Measurements from ENCODE around the gene HM13.

The HM13 gene

GRCh38 chr20:31475472-31476293 lies 38.6 kb upstream of the HM13 start:
- H3K27me3 ChIP-seq (ENCODE audit: control insufficient read depth in 1 of 2, insufficient read depth in 1 of 2, low read length in 2 of 2): peaks cover 10 to 16% of the 10 kb centered on the region in 2 experiments

GRCh38 chr20:31476294-31476585 lies 38.0 kb upstream of the HM13 start:
- no peak overlapping the region for H2AK5ac ChIP-seq (ENCODE audit: low read length, severe bottlenecking)
- H3K27ac ChIP-seq (ENCODE audit: low read length, poor library complexity, severe bottlenecking): no peak overlapping the region
- H3K14ac ChIP-seq (ENCODE audit: low read length in 2 of 2): no peak overlapping the region
- H3K4me2 ChIP-seq (ENCODE audit: low read length, poor library complexity, severe bottlenecking): no peak overlapping the region
- peaks cover 11 to 16% of the 10 kb centered on the region in 2 experiments for H3K27me3 ChIP-seq (ENCODE audit: control insufficient read depth in 1 of 2, insufficient read depth in 1 of 2, low read length in 2 of 2)
- DNase-seq: no peak
- 83% methylated on average over 5 of the region's 6 CpGs for WGBS
- H3K18ac ChIP-seq (ENCODE audit: low read depth in 1 of 2, low read length in 2 of 2): no peak overlapping the region
- H3K36me3 ChIP-seq (ENCODE audit: control insufficient read depth in 1 of 2, insufficient read depth in 2 of 2, low read depth in 1 of 2, low read length in 2 of 2): no peaks in the 10 kb centered on the region
- no peak overlapping the region for H2BK120ac ChIP-seq (ENCODE audit: low read depth, low read length)
- no peak overlapping the region for H4K8ac ChIP-seq (ENCODE audit: low read length)
- no peak overlapping the region for H2BK15ac ChIP-seq (ENCODE audit: low read depth, poor library complexity, severe bottlenecking)
- no peak overlapping the region for H2BK12ac ChIP-seq (ENCODE audit: low read length in 2 of 2)
- no peaks in the 10 kb centered on the region for H3K79me1 ChIP-seq (replicated peaks; ENCODE audit: low read length, poor library complexity, severe bottlenecking)
- H4K91ac ChIP-seq (ENCODE audit: low read length): no peak overlapping the region
- no peak overlapping the region for H2AFZ ChIP-seq (ENCODE audit: low read depth, low read length)
- no peak overlapping the region for H3K4ac ChIP-seq (ENCODE audit: low read depth in 1 of 2, low read length in 2 of 2)
- H2BK5ac ChIP-seq (ENCODE audit: low read depth, low read length, poor library complexity, severe bottlenecking): no peak overlapping the region
- H3K9ac ChIP-seq (ENCODE audit: low read length): no peak overlapping the region
- H3K23ac ChIP-seq (ENCODE audit: low read length in 2 of 2): no peak overlapping the region
- H3K4me3 ChIP-seq (ENCODE audit: insufficient read depth in 1 of 2, low read depth in 1 of 2, low read length in 2 of 2): no peak overlapping the region
- H3K4me1 ChIP-seq (ENCODE audit: control insufficient read depth, insufficient read depth, low read depth, low read length): no peaks in the 10 kb centered on the region
- no peaks in the 10 kb centered on the region for H3K9me3 ChIP-seq (ENCODE audit: control insufficient read depth, low read length)

More at GRCh38 chr20:31475472-31476293, 38.6 kb upstream of the HM13 start:
- 74% methylated on average over 29 of the region's 29 CpGs for WGBS
- Histone ChIP-seq H3K14ac (ENCODE audit: low read length in 2 of 2) (peak overlapping the region in 1 of 2 experiments; percentile 29), H2BK15ac (ENCODE audit: low read depth, poor library complexity, severe bottlenecking) (no peak overlapping the region), H2BK5ac (ENCODE audit: low read depth, low read length, poor library complexity, severe bottlenecking) (no peak overlapping the region), H3K27ac (ENCODE audit: low read length, poor library complexity, severe bottlenecking) (no peak overlapping the region), H3K36me3 (ENCODE audit: control insufficient read depth in 1 of 2, insufficient read depth in 2 of 2, low read depth in 1 of 2, low read length in 2 of 2) (no peaks in the 10 kb centered on the region), H3K4me2 (ENCODE audit: low read length, poor library complexity, severe bottlenecking) (no peak overlapping the region), H3K79me1 (replicated peaks; ENCODE audit: low read length, poor library complexity, severe bottlenecking) (no peaks in the 10 kb centered on the region), H3K9me3 (ENCODE audit: control insufficient read depth, low read length) (no peaks in the 10 kb centered on the region), H3K18ac (ENCODE audit: low read depth in 1 of 2, low read length in 2 of 2) (no peak overlapping the region), H2AK5ac (ENCODE audit: low read length, severe bottlenecking) (no peak overlapping the region), H4K8ac (ENCODE audit: low read length) (no peak overlapping the region), H4K91ac (ENCODE audit: low read length) (no peak overlapping the region), H3K23ac (ENCODE audit: low read length in 2 of 2) (no peak overlapping the region), H3K9ac (ENCODE audit: low read length) (peak overlapping the region; percentile 72), H3K4me1 (ENCODE audit: control insufficient read depth, insufficient read depth, low read depth, low read length) (no peaks in the 10 kb centered on the region), H2BK120ac (ENCODE audit: low read depth, low read length) (no peak overlapping the region), H3K4me3 (ENCODE audit: insufficient read depth in 1 of 2, low read depth in 1 of 2, low read length in 2 of 2) (peak overlapping the region in 1 of 2 experiments; percentile 80), H2AFZ (ENCODE audit: low read depth, low read length) (no peak overlapping the region), H3K4ac (ENCODE audit: low read depth in 1 of 2, low read length in 2 of 2) (no peak overlapping the region), H2BK12ac (ENCODE audit: low read length in 2 of 2) (no peak overlapping the region)
- DNase-seq: no peak

GRCh38 chr20:31476643-31477215 lies 37.5 kb upstream of the HM13 start:
- no peak overlapping the region for H2AFZ ChIP-seq (ENCODE audit: low read depth, low read length)
- peaks cover 14 to 16% of the 10 kb centered on the region in 2 experiments for H3K27me3 ChIP-seq (ENCODE audit: control insufficient read depth in 1 of 2, insufficient read depth in 1 of 2, low read length in 2 of 2)
- DNase-seq: no peak
- H3K4me3 ChIP-seq (ENCODE audit: insufficient read depth in 1 of 2, low read depth in 1 of 2, low read length in 2 of 2): no peak overlapping the region
- no peak overlapping the region for H3K23ac ChIP-seq (ENCODE audit: low read length in 2 of 2)
- H3K9ac ChIP-seq (ENCODE audit: low read length): no peak overlapping the region
- no peak overlapping the region for H2BK5ac ChIP-seq (ENCODE audit: low read depth, low read length, poor library complexity, severe bottlenecking)
- no peak overlapping the region for H2AK5ac ChIP-seq (ENCODE audit: low read length, severe bottlenecking)
- H3K4me2 ChIP-seq (ENCODE audit: low read length, poor library complexity, severe bottlenecking): no peak overlapping the region
- no peaks in the 10 kb centered on the region for H3K79me1 ChIP-seq (replicated peaks; ENCODE audit: low read length, poor library complexity, severe bottlenecking)
- H3K18ac ChIP-seq (ENCODE audit: low read depth in 1 of 2, low read length in 2 of 2): no peak overlapping the region
- no peaks in the 10 kb centered on the region for H3K4me1 ChIP-seq (ENCODE audit: control insufficient read depth, insufficient read depth, low read depth, low read length)
- no peaks in the 10 kb centered on the region for H3K9me3 ChIP-seq (ENCODE audit: control insufficient read depth, low read length)
- H4K8ac ChIP-seq (ENCODE audit: low read length): no peak overlapping the region
- no peak overlapping the region for H2BK15ac ChIP-seq (ENCODE audit: low read depth, poor library complexity, severe bottlenecking)
- 72% methylated on average over 6 of the region's 6 CpGs for WGBS
- H3K36me3 ChIP-seq (ENCODE audit: control insufficient read depth in 1 of 2, insufficient read depth in 2 of 2, low read depth in 1 of 2, low read length in 2 of 2): no peaks in the 10 kb centered on the region
- no peak overlapping the region for H3K4ac ChIP-seq (ENCODE audit: low read depth in 1 of 2, low read length in 2 of 2)
- no peak overlapping the region for H3K14ac ChIP-seq (ENCODE audit: low read length in 2 of 2)
- no peak overlapping the region for H4K91ac ChIP-seq (ENCODE audit: low read length)
- H2BK120ac ChIP-seq (ENCODE audit: low read depth, low read length): no peak overlapping the region
- H3K27ac ChIP-seq (ENCODE audit: low read length, poor library complexity, severe bottlenecking): no peak overlapping the region
- H2BK12ac ChIP-seq (ENCODE audit: low read length in 2 of 2): no peak overlapping the region

- no peaks in the 10 kb centered on the region for H3K36me3 ChIP-seq (ENCODE audit: control insufficient read depth in 1 of 2, insufficient read depth in 2 of 2, low read depth in 1 of 2, low read length in 2 of 2)
- H3K4me2 ChIP-seq (ENCODE audit: low read length, poor library complexity, severe bottlenecking): no peak overlapping the region
- H3K4me3 ChIP-seq (ENCODE audit: insufficient read depth in 1 of 2, low read depth in 1 of 2, low read length in 2 of 2): no peak overlapping the region
- H2BK15ac ChIP-seq (ENCODE audit: low read depth, poor library complexity, severe bottlenecking): no peak overlapping the region
- H3K4ac ChIP-seq (ENCODE audit: low read depth in 1 of 2, low read length in 2 of 2): no peak overlapping the region
- DNase-seq: no peak
- no peak overlapping the region for H2BK5ac ChIP-seq (ENCODE audit: low read depth, low read length, poor library complexity, severe bottlenecking)
- H3K9me3 ChIP-seq (ENCODE audit: control insufficient read depth, low read length): no peaks in the 10 kb centered on the region
- H2AK5ac ChIP-seq (ENCODE audit: low read length, severe bottlenecking): no peak overlapping the region
- no peak overlapping the region for H4K8ac ChIP-seq (ENCODE audit: low read length)
- no peak overlapping the region for H3K27ac ChIP-seq (ENCODE audit: low read length, poor library complexity, severe bottlenecking)
- WGBS: 86% methylated on average over 36 of the region's 36 CpGs
- H2BK120ac ChIP-seq (ENCODE audit: low read depth, low read length): no peak overlapping the region
- H4K91ac ChIP-seq (ENCODE audit: low read length): no peak overlapping the region
- no peak overlapping the region for H3K23ac ChIP-seq (ENCODE audit: low read length in 2 of 2)
- no peak overlapping the region for H3K18ac ChIP-seq (ENCODE audit: low read depth in 1 of 2, low read length in 2 of 2)
- no peak overlapping the region for H3K14ac ChIP-seq (ENCODE audit: low read length in 2 of 2)
- no peak overlapping the region for H3K9ac ChIP-seq (ENCODE audit: low read length)
- H3K79me1 ChIP-seq (replicated peaks; ENCODE audit: low read length, poor library complexity, severe bottlenecking): no peaks in the 10 kb centered on the region
- H3K4me1 ChIP-seq (ENCODE audit: control insufficient read depth, insufficient read depth, low read depth, low read length): peaks cover 3% of the 10 kb centered on the region
- peaks cover 7 to 20% of the 10 kb centered on the region in 2 experiments for H3K27me3 ChIP-seq (ENCODE audit: control insufficient read depth in 1 of 2, insufficient read depth in 1 of 2, low read length in 2 of 2)
- no peak overlapping the region for H2BK12ac ChIP-seq (ENCODE audit: low read length in 2 of 2)
- H2AFZ ChIP-seq (ENCODE audit: low read depth, low read length): no peak overlapping the region
Observed at GRCh38 chr20:31484001-31484400, 30.2 kb upstream of the HM13 start.

All from mesenchymal stem cell (in vitro differentiated cells and primary cell).